Keratinocyte (primary cell): ENCODE measurements around the gene DOP1B. TPM values are rescaled to one million over a fixed set of nuclear protein-coding genes. Genes with fewer than 3 reads are reported as not detected.

ENCODE experiments used
- DNase-seq: peaks from one replicate; pipeline ENCODE4 v3.0.0-alpha.2; 2011; ENCODE audit warnings: low read depth, missing footprints, low spot score
- FAIRE-seq: peaks from 2 replicates; lab custom pipeline; 2011; peaks lifted over from hg19 to GRCh38; lab: Jason Lieb, UNC
- H2AFZ ChIP-seq: 2 replicates; pipeline ENCODE4 v1.6.0; 2012; ENCODE audit warnings: low read length, control low read depth, inconsistent platforms; ENCODE audit not compliant: control insufficient read depth
- H3K27ac ChIP-seq: 2 replicates; pipeline ENCODE4 v1.5.1; 2011; ENCODE audit warnings: low read length; ENCODE audit not compliant: control insufficient read depth, insufficient read depth
- H3K27me3 ChIP-seq: 3 replicates; pipeline ENCODE4 v1.6.0; 2011; ENCODE audit warnings: low read length; ENCODE audit not compliant: control insufficient read depth, insufficient read depth; ENCODE audit errors: extremely low read depth
- H3K36me3 ChIP-seq, 2 experiments: 2 replicates in 1 of 2; 3 replicates in 1 of 2; pipeline ENCODE4 v1.5.1; 2011; ENCODE audit warnings: low read length in 2 of 2, mild to moderate bottlenecking in 1 of 2; ENCODE audit not compliant: control insufficient read depth in 2 of 2, insufficient read depth in 2 of 2; ENCODE audit errors: extremely low read depth in 1 of 2
- H3K4me1 ChIP-seq: 3 replicates; pipeline ENCODE4 v1.5.1; 2011; ENCODE audit warnings: low read length; ENCODE audit not compliant: control insufficient read depth, insufficient read depth; ENCODE audit errors: extremely low read depth
- H3K4me2 ChIP-seq: 3 replicates; pipeline ENCODE4 v1.6.0; 2011; ENCODE audit warnings: low read depth, low read length; ENCODE audit not compliant: control insufficient read depth, insufficient read depth; ENCODE audit errors: extremely low read depth
- H3K4me3 ChIP-seq, 3 experiments: fragments of 200-600 bp in 1 of 3; sonication (generic) in 1 of 3; 2 replicates in 2 of 3; 3 replicates in 1 of 3; pipeline ENCODE4 v1.5.1; 2011 to 2016; ENCODE audit warnings: low read length in 3 of 3, mild to moderate bottlenecking in 3 of 3, control low read depth in 2 of 3, inconsistent platforms in 1 of 3, low read depth in 1 of 3, mixed read lengths in 1 of 3, mixed run types in 1 of 3, moderate library complexity in 1 of 3; ENCODE audit not compliant: control insufficient read depth in 2 of 3, insufficient read depth in 2 of 3; ENCODE audit errors: extremely low read depth in 1 of 3
- H3K79me2 ChIP-seq: 2 replicates; pipeline ENCODE4 v1.6.0; 2012; ENCODE audit warnings: low read length; ENCODE audit not compliant: control insufficient read depth, insufficient read depth
- H3K9ac ChIP-seq: 3 replicates; pipeline ENCODE4 v1.6.0; 2011; ENCODE audit warnings: low read length; ENCODE audit not compliant: control insufficient read depth, insufficient read depth; ENCODE audit errors: extremely low read depth
- H3K9me1 ChIP-seq: 3 replicates; pipeline ENCODE4 v1.6.0; 2011; ENCODE audit warnings: low read length; ENCODE audit not compliant: control insufficient read depth, insufficient read depth; ENCODE audit errors: extremely low read depth
- H3K9me3 ChIP-seq: 2 replicates; pipeline ENCODE4 v1.5.1; 2012; ENCODE audit warnings: low read depth, low read length; ENCODE audit not compliant: control insufficient read depth
- H4K20me1 ChIP-seq: 3 replicates; pipeline ENCODE4 v1.6.0; 2011; ENCODE audit warnings: low read length; ENCODE audit not compliant: control insufficient read depth, insufficient read depth; ENCODE audit errors: extremely low read depth
- CTCF ChIP-seq, 3 experiments: IDR thresholded peaks in 1 of 3; conservative IDR thresholded peaks in 1 of 3; optimal IDR thresholded peaks in 1 of 3; 2 replicates in 2 of 3; 3 replicates in 1 of 3; pipeline versions ENCODE3 to v1.5.1; 2011; ENCODE audit warnings: low read length in 3 of 3, mild to moderate bottlenecking in 3 of 3, moderate library complexity in 2 of 3, control low read depth in 1 of 3, inconsistent platforms in 1 of 3; ENCODE audit not compliant: insufficient read depth in 2 of 3; ENCODE audit errors: extremely low read depth in 1 of 3
- EZH2 ChIP-seq: IDR thresholded peaks from one replicate; pipeline ENCODE4 v1.6.1; 2012; ENCODE audit warnings: inconsistent platforms, mild to moderate bottlenecking, low read length, moderate library complexity
- dilution Hi-C: fragments of 300-500 bp; cut with MboI; formaldehyde crosslinking; loops from one replicate; pipeline ENCODE4 v1.7.0; 2020; ENCODE audit warnings: low sequenced_read_pairs; ENCODE audit not compliant: extremely low pct_ligation_motif_present
- polyA plus RNA-seq, 5 experiments: library from polyadenylated mRNA; depleted of rRNA in 3 of 5; stranded (reverse) in 3 of 5; stranded (forward) in 1 of 5; unstranded in 1 of 5; fragments of >200 nt; gene quantifications; 1 replicate in 1 of 5; 2 replicates in 3 of 5; 3 replicates in 1 of 5; pipeline versions ENCODE4 v1.2.1 to v1.2.3, GENCODE V29; 2011 to 2012; ENCODE audit warnings: missing spikeins in 2 of 5, low read depth in 1 of 5, low replicate concordance in 1 of 5

DOP1B gene
- polyA plus RNA-seq, 1 donor (not counting 4 experiments of a cell fraction or from before 2014, with no cell fraction given): 2.9 TPM

GRCh38 chr21:36111238-36111637 is 45.4 kb upstream of the DOP1B start:
- Histone ChIP-seq H3K27ac (no peak overlapping the region), H3K9me1 (no peaks in the 10 kb centered on the region), H3K27me3 (no peaks in the 10 kb centered on the region), H4K20me1 (no peaks in the 10 kb centered on the region), H2AFZ (no peak overlapping the region), H3K4me2 (no peak overlapping the region), H3K79me2 (no peaks in the 10 kb centered on the region), H3K9ac (no peak overlapping the region), H3K36me3 (no peaks in the 10 kb centered on the region), H3K9me3 (no peaks in the 10 kb centered on the region), H3K4me1 (peaks cover 8% of the 10 kb centered on the region), H3K4me3 (no peak overlapping the region)
- dilution Hi-C loops: no loop called here
- no peak for TF ChIP-seq CTCF (optimal IDR thresholded peaks at IDR 0.05 in 1 of 3, IDR thresholded peaks at IDR 0.05 in 1 of 3, conservative IDR thresholded peaks at IDR 0.05 in 1 of 3; ENCODE audit: extremely low read depth in 1 of 3, insufficient read depth in 2 of 3, low read length in 3 of 3)
- no peak for TF ChIP-seq EZH2
- DNase-seq: no peak
- no peak for FAIRE-seq

GRCh38 chr21:36113647-36114428 is 42.8 kb upstream of the DOP1B start:
- dilution Hi-C loops: no loop called here
- no peak for FAIRE-seq
- Histone ChIP-seq H3K27ac (peak overlapping the region; percentile 77), H3K9ac (peak overlapping the region; percentile 72), H2AFZ (peak overlapping the region; percentile 67), H3K9me3 (no peaks in the 10 kb centered on the region), H3K36me3 (no peaks in the 10 kb centered on the region), H4K20me1 (no peaks in the 10 kb centered on the region), H3K27me3 (no peaks in the 10 kb centered on the region), H3K9me1 (no peaks in the 10 kb centered on the region), H3K79me2 (no peaks in the 10 kb centered on the region), H3K4me2 (peak overlapping the region; percentile 86), H3K4me3 (peak overlapping the region; percentile 30 to 61 (median 34)), H3K4me1 (peaks cover 8% of the 10 kb centered on the region)
- DNase-seq: no peak
- TF ChIP-seq CTCF (optimal IDR thresholded peaks at IDR 0.05 in 1 of 3, IDR thresholded peaks at IDR 0.05 in 1 of 3, conservative IDR thresholded peaks at IDR 0.05 in 1 of 3; ENCODE audit: extremely low read depth in 1 of 3, insufficient read depth in 2 of 3, low read length in 3 of 3) (no peak), EZH2 (no peak)
